Hypothalamus (tissue), 51 donors: ENCODE results near the gene RITA1.
"Not testable (repeated sequence)": the region's sequence is repeated elsewhere in the genome, so short reads cannot be mapped to it uniquely, and the experiment has no call there.

Source experiments
- DNase-seq, 51 donors: peaks; one replicate each; lab custom pipeline; 2025; lab: John Stamatoyannopoulos, UW

RITA1 gene

DNA sequence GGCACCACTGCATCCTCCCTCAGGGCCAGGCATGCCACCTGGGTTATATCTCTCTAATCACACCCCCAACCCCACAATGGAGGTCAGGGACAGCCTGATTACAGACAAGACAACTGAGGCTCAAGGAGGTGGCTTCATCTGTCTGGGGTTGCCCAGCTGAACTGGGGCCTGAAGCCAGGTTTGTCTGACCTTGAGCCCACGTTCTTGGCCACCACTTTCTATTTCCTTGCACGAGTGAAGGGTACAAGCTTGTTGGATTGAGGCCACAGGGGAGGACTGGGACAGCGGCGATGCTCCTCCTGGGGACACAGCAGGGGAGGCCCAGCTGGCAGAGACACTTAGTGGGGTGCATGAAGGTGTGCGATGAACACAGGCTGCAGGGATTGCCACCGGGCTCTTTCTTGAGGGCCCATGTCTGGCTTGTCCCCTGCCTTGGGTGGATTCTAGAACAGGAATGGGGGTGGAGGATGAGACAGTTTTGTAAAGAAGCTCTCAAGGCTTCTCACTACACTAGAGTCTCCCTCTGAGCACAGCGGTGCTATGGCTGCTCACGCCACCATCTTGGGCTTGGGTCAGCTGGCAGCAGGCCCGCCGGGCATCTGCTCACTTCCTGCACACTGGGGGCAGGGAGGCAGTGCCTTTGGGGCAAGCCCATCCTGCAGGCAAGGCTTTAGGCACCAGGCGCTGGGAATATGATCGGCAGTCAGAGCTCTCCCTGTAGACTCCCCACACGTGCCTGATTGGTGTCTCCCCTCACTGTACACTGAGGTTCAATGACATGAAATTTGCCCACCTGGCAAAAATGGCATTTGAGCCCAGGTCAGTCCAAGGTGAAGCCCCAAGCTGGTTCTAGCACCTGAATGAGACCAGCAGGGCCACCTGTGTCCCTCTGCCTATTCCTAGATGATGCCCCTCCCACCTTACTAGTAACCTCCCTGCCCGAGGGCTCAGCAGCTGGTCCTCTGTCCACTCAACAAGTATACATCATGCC is 16.0 kb downstream of the RITA1 start:
- DNase-seq: no peak

DNA sequence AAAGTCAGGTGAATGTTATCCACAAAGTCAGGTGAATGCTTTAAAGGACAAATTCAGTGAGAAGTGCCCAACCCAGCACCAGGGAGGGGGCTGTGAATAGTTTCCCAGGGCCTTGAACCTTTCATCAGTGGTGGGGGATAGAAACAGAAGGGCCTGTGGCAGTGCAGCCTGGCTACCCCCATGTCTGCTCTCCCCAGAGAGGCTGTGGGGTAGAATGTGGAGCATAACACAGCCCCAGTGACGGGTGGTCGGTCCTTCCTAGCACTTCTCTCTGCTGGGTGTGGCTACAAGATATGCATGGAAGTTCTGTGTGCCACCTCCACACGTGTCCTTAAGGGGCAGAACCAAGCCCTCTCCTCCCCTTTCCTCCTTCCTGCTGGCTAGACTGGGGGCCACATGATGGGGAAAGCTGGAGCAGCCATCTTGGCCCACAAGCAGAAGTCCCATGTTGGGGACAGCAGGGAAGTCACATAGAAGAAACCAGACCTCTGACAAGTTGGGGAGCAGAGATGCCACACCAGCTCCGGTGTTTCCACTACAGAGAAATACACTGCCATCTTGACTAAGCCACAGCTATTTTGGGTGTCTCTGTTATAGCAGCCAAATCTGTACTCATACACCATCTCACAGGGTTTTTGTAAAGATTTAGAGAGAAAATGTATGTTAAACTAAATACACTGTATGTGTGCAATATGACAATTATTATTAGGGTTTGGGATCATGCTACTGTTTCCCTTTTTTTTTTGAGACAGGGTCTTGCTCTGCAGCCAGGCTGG is 17.0 kb downstream of the RITA1 start:
- no peak for DNase-seq

DNA sequence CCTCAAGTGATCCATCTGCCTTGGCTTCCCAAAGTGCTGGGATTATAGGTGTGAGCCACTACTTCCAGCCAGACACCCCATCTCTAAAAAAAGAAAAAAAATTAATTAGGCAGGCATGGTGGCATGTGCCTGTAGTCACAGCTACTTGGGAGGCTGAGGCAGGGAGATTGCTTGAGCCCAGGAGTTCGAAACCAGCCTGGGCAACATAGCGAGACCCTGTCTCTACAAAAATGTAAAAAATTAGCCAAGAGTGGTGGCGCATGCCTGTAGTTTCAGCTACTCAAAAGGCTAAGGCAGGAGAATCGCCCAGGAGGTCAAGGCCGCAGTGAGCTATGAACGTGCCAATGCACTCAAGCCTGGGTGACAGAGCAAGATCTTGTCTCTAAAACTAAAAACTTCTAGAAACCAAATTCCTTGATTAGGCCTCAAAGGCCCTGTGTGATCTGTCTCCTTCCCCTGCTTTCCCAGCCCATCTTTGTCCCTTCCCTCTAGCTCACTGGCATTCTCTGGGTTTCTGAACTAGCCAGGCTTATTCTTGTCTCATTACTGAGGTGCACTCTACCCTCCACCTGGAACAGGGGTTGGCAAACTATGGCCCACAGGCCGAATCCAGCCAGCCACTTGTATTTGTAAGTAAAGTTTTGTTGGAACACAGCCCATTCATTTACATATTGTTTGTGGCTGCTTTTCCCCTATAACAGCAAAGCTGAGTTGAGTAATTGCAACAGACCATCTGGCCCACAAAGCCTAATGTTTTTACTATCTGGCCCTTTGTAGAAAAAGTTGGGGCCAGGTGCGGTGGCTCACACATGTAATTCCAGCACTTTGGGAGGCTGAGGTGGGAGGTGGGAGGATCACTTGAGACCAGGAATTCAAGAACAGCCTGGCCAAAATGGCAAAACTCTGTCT is 18.6 kb downstream of the RITA1 start:
- DNase-seq: no peak

- no peak for DNase-seq
These were observed 19.3 kb downstream of the RITA1 start for GRCh38 chr12:113204804-113205203.

- DNase-seq: not testable (repeated sequence)
These were observed 21.3 kb downstream of the RITA1 start for GRCh38 chr12:113206802-113207201.

DNA sequence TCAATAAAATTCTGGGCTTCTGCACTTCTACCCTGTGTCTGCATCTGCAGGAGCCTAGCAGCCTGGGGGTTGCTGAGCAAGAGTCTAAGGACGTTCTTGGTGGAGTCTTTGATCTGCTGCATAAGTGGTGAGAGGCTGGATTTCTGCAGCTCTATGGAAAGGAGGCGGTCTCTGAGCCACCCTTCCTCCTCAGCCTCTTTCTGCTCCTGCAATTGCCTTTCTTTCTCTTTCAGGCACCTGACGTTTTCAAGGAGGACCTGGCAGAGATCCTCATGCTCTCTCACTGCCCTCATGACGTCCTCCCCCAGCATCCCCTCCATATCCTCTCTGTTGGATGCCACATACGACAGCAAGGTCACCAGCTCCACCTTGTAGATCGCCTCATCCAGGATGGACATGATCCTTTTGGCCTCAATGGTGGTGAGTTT is 22.1 kb downstream of the RITA1 start:
- no peak for DNase-seq

GRCh38 chr12:113208041-113208934 is 22.8 kb downstream of the RITA1 start:
- peak in 14 of 51 donors; percentile 12 to 32 (median 22) for DNase-seq

DNA sequence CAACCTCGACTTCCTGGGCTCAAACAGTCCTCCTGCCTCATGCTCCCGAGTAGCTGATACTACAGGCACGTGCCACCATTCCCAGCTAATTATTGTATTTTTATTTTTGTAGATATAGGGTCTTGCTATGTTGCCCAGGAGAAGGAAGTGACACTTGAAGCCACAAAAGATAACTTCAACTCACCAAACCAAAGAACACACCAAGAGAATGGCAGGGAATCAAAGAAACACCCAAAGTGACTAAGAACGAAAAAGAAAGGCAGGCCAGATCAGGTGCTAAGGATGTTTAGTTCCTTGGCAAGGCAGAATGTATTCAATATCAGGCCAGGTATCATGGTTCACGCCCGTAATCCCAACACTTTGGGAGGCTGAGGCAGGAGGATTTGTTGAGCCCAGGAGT is 25.6 kb downstream of the RITA1 start:
- no peak for DNase-seq

- DNase-seq: peak in 6 of 51 donors; percentile 4 to 28 (median 16)
These were observed 29.4 kb downstream of the RITA1 start for GRCh38 chr12:113214895-113215400.

DNA sequence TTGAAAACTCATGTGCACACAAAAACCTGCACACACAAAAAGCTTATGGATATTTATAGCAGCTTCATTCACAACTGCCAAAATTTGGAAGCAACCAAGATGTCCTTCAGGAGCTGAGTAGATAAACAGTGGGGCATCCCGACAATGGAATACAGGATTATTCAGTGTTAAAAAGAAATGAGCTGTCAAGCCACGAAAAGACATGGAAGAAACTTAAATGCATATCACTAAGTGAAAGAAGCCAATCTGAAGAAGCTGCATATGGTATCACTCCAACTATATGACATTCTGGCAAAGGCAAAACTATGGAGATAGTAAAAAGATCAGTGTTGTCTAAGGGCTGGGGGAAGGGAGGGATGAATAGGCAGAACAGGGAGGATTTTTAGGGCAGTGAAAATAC is 30.5 kb downstream of the RITA1 start:
- no peak for DNase-seq

DNA sequence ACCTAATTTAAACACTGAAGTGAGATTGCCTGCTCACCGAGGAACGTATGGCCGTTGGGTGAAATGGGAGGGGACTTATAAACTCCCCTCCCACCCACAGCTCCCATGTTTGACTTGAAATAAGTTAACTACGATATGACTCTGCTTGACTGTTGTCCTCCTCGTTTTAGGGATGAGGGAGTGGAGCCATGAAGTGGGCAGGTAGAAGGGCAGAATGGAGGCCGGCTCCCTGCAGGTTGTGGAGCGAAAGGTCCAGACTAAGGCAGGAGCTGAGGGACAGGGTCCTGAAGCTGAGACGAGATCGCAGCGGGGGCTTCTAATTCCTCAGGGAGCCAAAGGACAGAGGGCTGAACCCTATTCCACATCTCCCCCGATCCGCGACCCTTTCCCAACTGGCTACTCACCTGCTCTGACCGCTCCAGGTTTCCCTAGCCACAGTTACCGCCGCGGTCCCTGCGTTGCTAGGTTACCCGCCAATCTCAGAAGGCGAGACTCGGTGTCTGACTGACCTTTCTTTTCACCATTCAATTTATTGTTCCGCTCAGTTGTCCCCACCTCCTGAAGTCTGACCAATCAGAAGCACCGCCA is 35.2 kb downstream of the RITA1 start:
- DNase-seq: no peak

DNA sequence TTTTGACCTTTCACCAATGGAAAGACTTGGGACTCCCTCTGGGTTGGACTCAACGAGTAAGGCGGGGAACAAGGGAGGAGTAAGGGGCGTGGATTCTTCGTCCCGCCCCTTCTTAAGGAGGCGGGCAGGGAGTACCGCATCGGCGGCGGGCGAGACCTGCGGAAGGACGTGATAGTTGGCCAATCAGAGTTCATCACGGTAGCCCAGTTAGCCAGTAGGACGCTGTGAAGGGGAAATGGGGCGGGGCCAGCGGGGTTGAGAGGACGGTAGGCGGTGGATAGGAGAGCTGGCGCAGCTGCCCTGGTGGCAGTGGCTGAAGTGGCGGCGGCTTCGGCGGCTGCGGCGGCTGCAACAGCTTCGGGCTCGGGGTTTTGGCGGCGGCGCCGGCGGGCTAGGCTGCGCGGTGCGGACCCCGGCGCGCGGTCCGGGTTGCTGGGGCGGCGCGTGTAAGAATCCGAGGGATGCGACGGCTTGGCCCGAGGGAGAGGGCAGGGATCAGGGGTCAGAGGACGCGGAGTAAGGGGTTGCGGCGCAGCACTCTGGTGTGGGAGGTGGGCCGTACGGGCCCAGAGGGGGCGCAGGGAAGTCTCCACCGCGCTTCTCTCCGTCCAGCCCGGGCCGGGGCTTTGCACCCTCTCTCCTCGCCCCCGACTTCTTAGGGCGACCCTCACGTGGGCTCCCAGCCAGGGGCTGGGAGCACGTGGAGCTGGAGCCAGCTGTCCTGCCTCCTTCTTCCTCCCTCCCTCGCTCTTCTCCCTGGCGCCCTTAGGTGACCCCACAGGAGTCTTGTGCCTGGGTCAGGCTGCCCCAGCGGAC is 35.9 kb downstream of the RITA1 start, which contains the start of gene TPCN1:
Gene TPCN1 (plus strand): TSS at position 284 of the 816 bp plus-strand sequence. CDS start 5,389 bp downstream, outside the sequence.
- peak; percentile 65 to 100 (median 98) for DNase-seq

DNA sequence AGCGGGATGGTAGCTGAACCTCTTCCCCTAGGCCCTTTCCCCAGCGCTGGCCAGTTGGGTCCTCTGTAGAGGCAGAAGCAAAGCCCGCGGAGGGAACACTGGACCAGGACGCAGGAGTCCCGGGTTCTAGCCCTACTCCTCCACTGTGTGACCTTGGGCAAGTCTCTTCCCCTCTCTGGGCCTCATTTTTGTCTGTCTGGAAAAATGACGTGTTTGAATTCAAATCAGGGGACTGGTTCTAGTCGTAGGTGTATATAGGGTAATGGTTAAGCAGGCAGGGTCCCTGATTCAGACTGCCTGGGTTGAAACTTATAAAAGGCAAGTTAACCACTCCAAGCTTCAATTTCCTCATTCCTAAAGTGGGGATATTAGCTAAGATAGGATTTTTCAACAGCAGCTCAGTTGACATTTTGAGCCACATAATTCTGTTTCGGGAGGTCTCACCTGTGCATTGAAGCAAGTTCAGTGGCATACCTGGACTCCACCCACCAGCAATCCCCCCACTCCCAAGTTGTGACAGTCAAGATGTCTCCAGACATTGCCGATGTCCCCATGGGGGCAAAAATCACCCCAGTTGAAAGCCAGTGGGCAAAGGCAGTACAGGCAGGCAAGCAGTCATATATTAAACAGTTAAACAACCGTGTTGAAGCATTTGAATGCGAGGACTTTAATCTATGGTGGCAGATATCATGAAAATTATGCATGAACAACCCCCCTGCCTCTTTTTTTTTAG is 36.6 kb downstream of the RITA1 start:
- DNase-seq: peak in 1 of 51 donors; percentile 39

GRCh38 chr12:113222730-113223531 is 37.4 kb downstream of the RITA1 start:
- peak in 27 of 51 donors; percentile 11 to 63 (median 37) for DNase-seq

- DNase-seq: no peak
These were observed 39.4 kb downstream of the RITA1 start for GRCh38 chr12:113224955-113225354.
